DMS153 treated with DMSO at 0.1 percent for 48 hours (cell line): ENCODE measurements around the gene CYP4X1.
"Not testable (repeated sequence)": the region's sequence is repeated elsewhere in the genome, so short reads cannot be mapped to it uniquely, and the experiment has no call there.

Source experiments
- DNase-seq: peaks from one replicate; lab custom pipeline; 2025; ENCODE audit not compliant: unreplicated experiment; lab: John Stamatoyannopoulos, UW

The CYP4X1 gene

GRCh38 chr1:47023268-47024140 lies at the start of gene CYP4X1:
CYP4X1 (plus strand) TSS chr1:47023669; CDS start chr1:47023818, 149 bp downstream.
- peak; percentile 69 for DNase-seq

GRCh38 chr1:46983166-46983829 lies 40.2 kb upstream of the CYP4X1 start:
- peak; percentile 50 for DNase-seq

- DNase-seq = no peak
Observed at GRCh38 chr1:46983830-46984586, 39.5 kb upstream of the CYP4X1 start.

- DNase-seq = not testable (repeated sequence)
Observed at GRCh38 chr1:46990541-46990940, 32.9 kb upstream of the CYP4X1 start.

- peak; percentile 36 for DNase-seq
Observed at GRCh38 chr1:46991083-46991923, 32.2 kb upstream of the CYP4X1 start.

GRCh38 chr1:46996659-46997281 lies 26.7 kb upstream of the CYP4X1 start:
- DNase-seq = peak; percentile 9

GRCh38 chr1:47002211-47002610 lies 21.3 kb upstream of the CYP4X1 start:
- DNase-seq = peak; percentile 26

- no peak for DNase-seq
Observed at GRCh38 chr1:47003896-47004403, 19.5 kb upstream of the CYP4X1 start.

GRCh38 chr1:47006437-47006836 lies 17.0 kb upstream of the CYP4X1 start:
- not testable (repeated sequence) for DNase-seq

GRCh38 chr1:47013293-47013692 lies 10.2 kb upstream of the CYP4X1 start:
- DNase-seq = no peak

GRCh38 chr1:47021070-47021469 lies 2.4 kb upstream of the CYP4X1 start:
- DNase-seq = no peak

- no peak for DNase-seq
Observed at GRCh38 chr1:47024141-47024801, 802 bp downstream of the CYP4X1 start.

GRCh38 chr1:47030170-47030805 lies 6.8 kb downstream of the CYP4X1 start:
- no peak for DNase-seq

GRCh38 chr1:47031059-47031458 lies 7.6 kb downstream of the CYP4X1 start:
- no peak for DNase-seq

- no peak for DNase-seq
Observed at GRCh38 chr1:47031585-47031984, 8.1 kb downstream of the CYP4X1 start.

GRCh38 chr1:47036764-47037163 lies 13.3 kb downstream of the CYP4X1 start:
- no peak for DNase-seq

GRCh38 chr1:47059376-47059775 lies 35.9 kb downstream of the CYP4X1 start:
- DNase-seq = no peak

- DNase-seq = no peak
Observed at GRCh38 chr1:47067097-47067594, 43.7 kb downstream of the CYP4X1 start, which contains the start of gene CYP4Z1. CYP4Z1 (plus strand) TSS chr1:47067231; CDS start chr1:47067491, 260 bp downstream.

- not testable (repeated sequence) for DNase-seq
Observed at GRCh38 chr1:47069080-47069479, 45.6 kb downstream of the CYP4X1 start.
